22Rv1 (cell line): ENCODE measurements around the gene HDAC10.

Experiments used
- ZFX ChIP-seq: fragments of 450-650 bp; IDR thresholded peaks from 2 replicates; pipeline ENCODE4 v1.6.1; 2017; ENCODE audit warnings: antibody characterized with exemption, borderline replicate concordance
- TF ChIP-seq, protein P1 (sequence below): fragments of 450-650 bp; IDR thresholded peaks from 2 replicates; pipeline ENCODE4 v1.5.1; 2017; ENCODE audit warnings: mild to moderate bottlenecking

DNA sequence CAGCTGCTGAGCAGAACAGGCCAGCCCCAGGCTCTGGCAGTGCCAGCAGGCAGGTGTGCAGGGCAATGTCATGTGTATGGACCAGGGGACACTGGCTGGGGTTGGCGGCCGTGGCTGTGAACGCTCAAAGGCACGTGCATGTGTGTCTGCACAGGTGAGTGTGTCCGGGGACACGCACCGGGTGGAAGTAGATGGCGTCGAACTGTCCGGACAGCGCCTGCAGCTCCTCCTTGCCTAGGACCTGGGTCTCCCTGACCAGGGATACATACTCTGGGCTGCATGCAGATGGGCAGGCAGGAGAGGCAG is 863 bp downstream of the HDAC10 start:
- TF ChIP-seq, protein P1, sequence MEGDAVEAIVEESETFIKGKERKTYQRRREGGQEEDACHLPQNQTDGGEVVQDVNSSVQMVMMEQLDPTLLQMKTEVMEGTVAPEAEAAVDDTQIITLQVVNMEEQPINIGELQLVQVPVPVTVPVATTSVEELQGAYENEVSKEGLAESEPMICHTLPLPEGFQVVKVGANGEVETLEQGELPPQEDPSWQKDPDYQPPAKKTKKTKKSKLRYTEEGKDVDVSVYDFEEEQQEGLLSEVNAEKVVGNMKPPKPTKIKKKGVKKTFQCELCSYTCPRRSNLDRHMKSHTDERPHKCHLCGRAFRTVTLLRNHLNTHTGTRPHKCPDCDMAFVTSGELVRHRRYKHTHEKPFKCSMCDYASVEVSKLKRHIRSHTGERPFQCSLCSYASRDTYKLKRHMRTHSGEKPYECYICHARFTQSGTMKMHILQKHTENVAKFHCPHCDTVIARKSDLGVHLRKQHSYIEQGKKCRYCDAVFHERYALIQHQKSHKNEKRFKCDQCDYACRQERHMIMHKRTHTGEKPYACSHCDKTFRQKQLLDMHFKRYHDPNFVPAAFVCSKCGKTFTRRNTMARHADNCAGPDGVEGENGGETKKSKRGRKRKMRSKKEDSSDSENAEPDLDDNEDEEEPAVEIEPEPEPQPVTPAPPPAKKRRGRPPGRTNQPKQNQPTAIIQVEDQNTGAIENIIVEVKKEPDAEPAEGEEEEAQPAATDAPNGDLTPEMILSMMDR = no peak
- TF ChIP-seq ZFX = no peak
